ENCODE measurements around the gene PSMD5. TPM values are rescaled to one million over a fixed set of nuclear protein-coding genes. Genes with fewer than 3 reads are reported as not detected.
A peak's percentile ranks its signal among the peaks of the same experiment; 100 is the strongest.

Gene PSMD5
- total and polyA plus RNA-seq, 2 donors (not counting 1 experiment from before 2014, with no cell fraction given): 33.9 to 48.3 TPM

DNA sequence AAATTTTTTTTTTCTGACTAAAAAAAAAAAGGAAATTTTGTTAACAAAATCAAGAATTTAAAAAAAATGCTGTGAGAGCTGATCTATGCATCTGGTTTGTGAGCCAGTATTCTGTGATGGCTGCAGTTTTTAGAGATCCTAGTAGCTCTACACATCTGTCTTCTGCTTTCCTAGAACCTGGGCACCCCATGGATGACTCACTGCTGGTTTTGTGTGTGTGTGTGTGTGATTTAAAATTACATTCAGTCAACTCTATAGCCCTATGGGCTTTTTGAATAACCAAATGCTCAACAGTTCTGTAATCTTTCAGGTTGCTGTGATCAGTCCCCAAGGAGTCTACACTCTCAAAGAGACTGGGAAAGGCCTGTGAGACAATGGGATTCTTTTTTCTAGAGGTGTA is 2.5 kb upstream of the PSMD5 start:
- no peak overlapping the region for H2AFZ ChIP-seq (ENCODE audit: low read length)
- no peak overlapping the region for H3K4me2 ChIP-seq (ENCODE audit: extremely low read depth, insufficient read depth, low read length)
- H4K20me1 ChIP-seq (ENCODE audit: control insufficient read depth, extremely low read depth, insufficient read depth, low read length): no peaks in the 10 kb centered on the region
- no peak overlapping the region for H3K9ac ChIP-seq (ENCODE audit: insufficient read depth, low read length)
- no peaks in the 10 kb centered on the region for H3K36me3 ChIP-seq (ENCODE audit: control insufficient read depth, insufficient read depth, low read length)
- no peaks in the 10 kb centered on the region for H3K27me3 ChIP-seq (ENCODE audit: control insufficient read depth, insufficient read depth, low read length)
- H3K27ac ChIP-seq (ENCODE audit: insufficient read depth, low read length): no peak overlapping the region
- TF ChIP-seq EZH2 (IDR thresholded peaks at IDR 0.05; ENCODE audit: low read length, missing control alignments): no peak
- H3K9me3 ChIP-seq (ENCODE audit: control insufficient read depth, insufficient read depth, low read depth, low read length): no peaks in the 10 kb centered on the region
- peaks cover 20% of the 10 kb centered on the region for H3K79me2 ChIP-seq (ENCODE audit: control insufficient read depth, insufficient read depth, low read length)
- no peak overlapping the region for H3K4me3 ChIP-seq (replicated peaks in 1 of 4; ENCODE audit: control extremely low read depth in 1 of 4, insufficient read depth in 1 of 4, low read depth in 3 of 4, low read length in 4 of 4)
- peak in 1 of 2 donors; percentile 16 for DNase-seq (ENCODE audit: low read depth in 2 of 2)
- peaks cover 3% of the 10 kb centered on the region for H3K4me1 ChIP-seq (ENCODE audit: control insufficient read depth, extremely low read depth, insufficient read depth, low read length)

DNA sequence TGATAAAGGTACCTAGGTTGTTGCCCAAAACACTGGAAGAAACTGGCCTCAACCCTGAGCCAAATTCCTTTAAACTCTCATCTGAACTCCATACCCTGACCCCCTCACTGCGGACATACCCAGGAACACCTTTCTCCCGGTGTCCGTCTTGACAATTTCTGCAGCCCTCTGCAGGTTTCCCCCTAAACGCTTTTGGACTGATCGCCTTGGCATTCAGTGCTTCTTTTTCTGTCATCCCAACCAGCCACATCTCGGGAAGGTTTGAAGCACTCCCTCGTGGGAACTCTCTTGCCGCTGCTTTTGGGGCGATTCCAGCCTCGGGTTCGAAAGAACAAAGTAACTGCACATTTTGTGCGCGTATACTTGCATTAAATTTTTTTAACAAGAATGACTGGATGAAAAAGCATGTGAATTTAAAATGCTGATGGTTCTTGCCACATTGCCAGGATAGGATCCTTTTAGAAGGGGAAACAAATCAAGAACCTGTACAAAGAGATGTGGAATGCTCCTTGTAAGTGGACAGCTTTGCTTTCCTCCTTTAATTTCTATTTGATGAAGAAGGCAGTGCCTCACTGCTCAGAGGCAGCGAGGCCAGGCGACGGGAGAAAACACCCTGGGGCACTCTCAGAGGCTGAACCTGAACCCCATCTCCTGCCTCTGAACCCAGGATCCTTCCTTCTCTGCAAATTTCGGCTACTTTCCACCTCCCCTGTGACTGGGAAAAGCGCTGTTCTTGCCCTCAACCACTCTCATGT is 615 bp downstream of the PSMD5 start:
- H3K9ac ChIP-seq (ENCODE audit: insufficient read depth, low read length): peak overlapping the region; percentile 94
- H3K79me2 ChIP-seq (ENCODE audit: control insufficient read depth, insufficient read depth, low read length): peaks cover 44% of the 10 kb centered on the region
- H3K4me2 ChIP-seq (ENCODE audit: extremely low read depth, insufficient read depth, low read length): peak overlapping the region; percentile 57
- TF ChIP-seq, protein P1, sequence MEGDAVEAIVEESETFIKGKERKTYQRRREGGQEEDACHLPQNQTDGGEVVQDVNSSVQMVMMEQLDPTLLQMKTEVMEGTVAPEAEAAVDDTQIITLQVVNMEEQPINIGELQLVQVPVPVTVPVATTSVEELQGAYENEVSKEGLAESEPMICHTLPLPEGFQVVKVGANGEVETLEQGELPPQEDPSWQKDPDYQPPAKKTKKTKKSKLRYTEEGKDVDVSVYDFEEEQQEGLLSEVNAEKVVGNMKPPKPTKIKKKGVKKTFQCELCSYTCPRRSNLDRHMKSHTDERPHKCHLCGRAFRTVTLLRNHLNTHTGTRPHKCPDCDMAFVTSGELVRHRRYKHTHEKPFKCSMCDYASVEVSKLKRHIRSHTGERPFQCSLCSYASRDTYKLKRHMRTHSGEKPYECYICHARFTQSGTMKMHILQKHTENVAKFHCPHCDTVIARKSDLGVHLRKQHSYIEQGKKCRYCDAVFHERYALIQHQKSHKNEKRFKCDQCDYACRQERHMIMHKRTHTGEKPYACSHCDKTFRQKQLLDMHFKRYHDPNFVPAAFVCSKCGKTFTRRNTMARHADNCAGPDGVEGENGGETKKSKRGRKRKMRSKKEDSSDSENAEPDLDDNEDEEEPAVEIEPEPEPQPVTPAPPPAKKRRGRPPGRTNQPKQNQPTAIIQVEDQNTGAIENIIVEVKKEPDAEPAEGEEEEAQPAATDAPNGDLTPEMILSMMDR (conservative IDR thresholded peaks at IDR 0.05 in 1 of 2, IDR thresholded peaks at IDR 0.05 in 1 of 2; ENCODE audit: low read depth in 1 of 2, low read length in 2 of 2): no peak
- TF ChIP-seq EZH2 (IDR thresholded peaks at IDR 0.05; ENCODE audit: low read length, missing control alignments): no peak
- H3K9me3 ChIP-seq (ENCODE audit: control insufficient read depth, insufficient read depth, low read depth, low read length): no peaks in the 10 kb centered on the region
- peak overlapping the region; percentile 97 for H3K27ac ChIP-seq (ENCODE audit: insufficient read depth, low read length)
- H2AFZ ChIP-seq (ENCODE audit: low read length): peak overlapping the region; percentile 96
- H4K20me1 ChIP-seq (ENCODE audit: control insufficient read depth, extremely low read depth, insufficient read depth, low read length): no peaks in the 10 kb centered on the region
- H3K4me3 ChIP-seq (replicated peaks in 1 of 4; ENCODE audit: control extremely low read depth in 1 of 4, insufficient read depth in 1 of 4, low read depth in 3 of 4, low read length in 4 of 4): peak overlapping the region; percentile 93 to 100 (median 100)
- no peaks in the 10 kb centered on the region for H3K36me3 ChIP-seq (ENCODE audit: control insufficient read depth, insufficient read depth, low read length)
- no peaks in the 10 kb centered on the region for H3K27me3 ChIP-seq (ENCODE audit: control insufficient read depth, insufficient read depth, low read length)
- peak; percentile 3 to 15 for DNase-seq (ENCODE audit: low read depth in 2 of 2)
- H3K4me1 ChIP-seq (ENCODE audit: control insufficient read depth, extremely low read depth, insufficient read depth, low read length): peaks cover 4% of the 10 kb centered on the region

DNA sequence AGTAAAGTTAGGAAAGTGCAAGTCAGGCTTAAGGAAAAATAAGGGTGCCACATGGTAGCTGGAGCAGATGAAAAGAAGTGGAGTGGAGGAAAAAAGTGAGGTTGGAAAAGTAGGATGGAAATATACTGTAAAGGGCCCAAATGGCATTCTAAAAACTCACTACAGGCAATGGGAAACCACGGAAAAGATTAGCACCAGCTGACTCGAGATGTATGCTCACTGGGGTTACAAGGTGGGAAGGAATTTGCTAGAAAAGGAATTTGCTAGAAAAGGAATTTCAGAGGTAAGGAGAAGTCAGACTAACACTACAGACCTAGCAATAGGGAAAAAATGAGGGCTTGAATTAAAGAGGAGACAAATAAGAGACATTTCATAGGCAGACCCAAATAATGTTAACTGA is 3.6 kb downstream of the PSMD5 start:
- no peaks in the 10 kb centered on the region for H3K9me3 ChIP-seq (ENCODE audit: control insufficient read depth, insufficient read depth, low read depth, low read length)
- no peak overlapping the region for H2AFZ ChIP-seq (ENCODE audit: low read length)
- no peak overlapping the region for H3K9ac ChIP-seq (ENCODE audit: insufficient read depth, low read length)
- H3K4me2 ChIP-seq (ENCODE audit: extremely low read depth, insufficient read depth, low read length): no peak overlapping the region
- peaks cover 4% of the 10 kb centered on the region for H3K4me1 ChIP-seq (ENCODE audit: control insufficient read depth, extremely low read depth, insufficient read depth, low read length)
- H4K20me1 ChIP-seq (ENCODE audit: control insufficient read depth, extremely low read depth, insufficient read depth, low read length): no peaks in the 10 kb centered on the region
- H3K4me3 ChIP-seq (replicated peaks in 1 of 4; ENCODE audit: control extremely low read depth in 1 of 4, insufficient read depth in 1 of 4, low read depth in 3 of 4, low read length in 4 of 4): no peak overlapping the region
- DNase-seq (ENCODE audit: low read depth in 2 of 2): peak in 1 of 2 donors; percentile 78
- TF ChIP-seq, protein P1 (conservative IDR thresholded peaks at IDR 0.05 in 1 of 2, IDR thresholded peaks at IDR 0.05 in 1 of 2; ENCODE audit: low read depth in 1 of 2, low read length in 2 of 2): no peak
- TF ChIP-seq EZH2 (IDR thresholded peaks at IDR 0.05; ENCODE audit: low read length, missing control alignments): no peak
- H3K27me3 ChIP-seq (ENCODE audit: control insufficient read depth, insufficient read depth, low read length): no peaks in the 10 kb centered on the region
- peaks cover 46% of the 10 kb centered on the region for H3K79me2 ChIP-seq (ENCODE audit: control insufficient read depth, insufficient read depth, low read length)
- H3K36me3 ChIP-seq (ENCODE audit: control insufficient read depth, insufficient read depth, low read length): no peaks in the 10 kb centered on the region
- no peak overlapping the region for H3K27ac ChIP-seq (ENCODE audit: insufficient read depth, low read length)

Data from fibroblast of lung (primary cell).